Prostate gland (tissue), 2 donors: Measurements from ENCODE around the gene SLC35A3.

Experiments used
- POLR2A ChIP-seq: fragments of 450-650 bp; IDR thresholded peaks from one replicate; pipeline ENCODE4 v1.6.1; 2016; ENCODE audit warnings: antibody characterized with exemption, mild to moderate bottlenecking
- POLR2AphosphoS5 ChIP-seq: sonication (generic); formaldehyde crosslinking; IDR thresholded peaks from one replicate; pipeline ENCODE4 v1.6.1; 2017; ENCODE audit warnings: antibody characterized with exemption
- TF ChIP-seq, protein P1 (sequence below), 4 experiments: fragments of 200-600 bp in 2 of 4; fragments of 450-650 bp in 2 of 4; sonication (generic) in 2 of 4; IDR thresholded peaks; 1 replicate in 3 of 4; 2 replicates in 1 of 4; pipeline ENCODE4 v1.5.1; 2016 to 2019; ENCODE audit warnings: antibody characterized with exemption in 4 of 4, mild to moderate bottlenecking in 2 of 4, moderate library complexity in 2 of 4

- TF ChIP-seq, protein P1, sequence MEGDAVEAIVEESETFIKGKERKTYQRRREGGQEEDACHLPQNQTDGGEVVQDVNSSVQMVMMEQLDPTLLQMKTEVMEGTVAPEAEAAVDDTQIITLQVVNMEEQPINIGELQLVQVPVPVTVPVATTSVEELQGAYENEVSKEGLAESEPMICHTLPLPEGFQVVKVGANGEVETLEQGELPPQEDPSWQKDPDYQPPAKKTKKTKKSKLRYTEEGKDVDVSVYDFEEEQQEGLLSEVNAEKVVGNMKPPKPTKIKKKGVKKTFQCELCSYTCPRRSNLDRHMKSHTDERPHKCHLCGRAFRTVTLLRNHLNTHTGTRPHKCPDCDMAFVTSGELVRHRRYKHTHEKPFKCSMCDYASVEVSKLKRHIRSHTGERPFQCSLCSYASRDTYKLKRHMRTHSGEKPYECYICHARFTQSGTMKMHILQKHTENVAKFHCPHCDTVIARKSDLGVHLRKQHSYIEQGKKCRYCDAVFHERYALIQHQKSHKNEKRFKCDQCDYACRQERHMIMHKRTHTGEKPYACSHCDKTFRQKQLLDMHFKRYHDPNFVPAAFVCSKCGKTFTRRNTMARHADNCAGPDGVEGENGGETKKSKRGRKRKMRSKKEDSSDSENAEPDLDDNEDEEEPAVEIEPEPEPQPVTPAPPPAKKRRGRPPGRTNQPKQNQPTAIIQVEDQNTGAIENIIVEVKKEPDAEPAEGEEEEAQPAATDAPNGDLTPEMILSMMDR (IDR thresholded peaks at IDR 0.05), result no peak
- TF ChIP-seq POLR2A, result no peak
- TF ChIP-seq POLR2AphosphoS5, result no peak
Measured at GRCh38 chr1:100050139-100050538, 80.3 kb downstream of the SLC35A3 start.
